MM.1S (cell line): ENCODE measurements around the gene HYPK.

Experiments
- DNase-seq: peaks from one replicate; pipeline ENCODE4 v3.0.0-alpha.2; 2015
- H2AFZ ChIP-seq: fragments of 300-600 bp; sonication (generic); 2 replicates; pipeline ENCODE4 v1.6.0; 2016; ENCODE audit warnings: antibody characterized with exemption, low read length
- H3F3A ChIP-seq: fragments of 300-600 bp; sonication (generic); 2 replicates; pipeline ENCODE4 v1.6.1; 2016; ENCODE audit warnings: mild to moderate bottlenecking, antibody characterized with exemption, low read length, moderate library complexity, mixed read lengths; ENCODE audit not compliant: insufficient read depth
- H3K27ac ChIP-seq: fragments of 300-600 bp; sonication (generic); 2 replicates; pipeline ENCODE4 v1.5.1; 2016; ENCODE audit warnings: mild to moderate bottlenecking, low read length
- H3K27me3 ChIP-seq: fragments of 300-600 bp; sonication (generic); replicated peaks from 2 replicates; pipeline ENCODE4 v1.6.0; 2016; ENCODE audit warnings: low read length; ENCODE audit not compliant: insufficient read depth
- H3K36me3 ChIP-seq: fragments of 300-600 bp; sonication (generic); replicated peaks from 2 replicates; pipeline ENCODE4 v1.6.1; 2016; ENCODE audit warnings: mild to moderate bottlenecking, low read length, mixed read lengths; ENCODE audit not compliant: insufficient read depth
- H3K4me1 ChIP-seq: fragments of 300-600 bp; sonication (generic); 2 replicates; pipeline ENCODE4 v1.6.1; 2016; ENCODE audit warnings: low read length, mixed read lengths
- H3K4me2 ChIP-seq: fragments of 300-600 bp; sonication (generic); 2 replicates; pipeline ENCODE4 v1.6.0; 2016; ENCODE audit warnings: low read depth, low read length
- H3K4me3 ChIP-seq: fragments of 300-600 bp; sonication (generic); 2 replicates; pipeline ENCODE4 v1.5.1; 2016; ENCODE audit warnings: low read length, mixed read lengths
- H3K79me2 ChIP-seq: fragments of 300-600 bp; sonication (generic); 2 replicates; pipeline ENCODE4 v1.6.1; 2016; ENCODE audit warnings: mixed run types, low read length, mixed read lengths
- H3K9ac ChIP-seq: fragments of 300-600 bp; sonication (generic); 2 replicates; pipeline ENCODE4 v1.6.1; 2016; ENCODE audit warnings: low read length, mixed read lengths
- H3K9me2 ChIP-seq: fragments of 300-600 bp; sonication (generic); replicated peaks from 2 replicates; pipeline ENCODE4 v1.6.1; 2016; ENCODE audit warnings: mild to moderate bottlenecking, low read length, mixed read lengths; ENCODE audit not compliant: insufficient read depth
- H3K9me3 ChIP-seq: fragments of 300-600 bp; sonication (generic); replicated peaks from 2 replicates; pipeline ENCODE4 v1.6.1; 2016; ENCODE audit warnings: mild to moderate bottlenecking, low read length, mixed read lengths; ENCODE audit not compliant: insufficient read depth
- H4K20me1 ChIP-seq: fragments of 300-600 bp; sonication (generic); 2 replicates; pipeline ENCODE4 v1.6.1; 2016; ENCODE audit warnings: mild to moderate bottlenecking, low read length, moderate library complexity, mixed read lengths; ENCODE audit not compliant: insufficient read depth
- CTCF ChIP-seq: fragments of 300-600 bp; sonication (generic); IDR thresholded peaks from 2 replicates; pipeline ENCODE4 v1.5.1; 2016; ENCODE audit warnings: antibody characterized with exemption, low read length, mixed read lengths
- EZH2 ChIP-seq: fragments of 300-600 bp; sonication (generic); optimal IDR thresholded peaks from 2 replicates; pipeline ENCODE3; 2017; ENCODE audit warnings: low read depth, mild to moderate bottlenecking, antibody characterized with exemption, low read length, mixed read lengths
- EZH2phosphoT487 ChIP-seq: fragments of 300-600 bp; sonication (generic); IDR thresholded peaks from 2 replicates; pipeline ENCODE4 v1.6.1; 2018; ENCODE audit warnings: antibody characterized with exemption, low read length

Gene HYPK

GRCh38 chr15:43772624-43773023, 27.8 kb upstream of the HYPK start:
- Histone ChIP-seq H2AFZ (no peak overlapping the region), H4K20me1 (no peaks in the 10 kb centered on the region; the same call in 1 of the 2 replicates), H3K4me1 (peaks cover 2% of the 10 kb centered on the region; the same call in 1 of the 2 replicates), H3K4me2 (no peak overlapping the region), H3K9me3 (no peaks in the 10 kb centered on the region), H3K9me2 (no peaks in the 10 kb centered on the region), H3K79me2 (no peaks in the 10 kb centered on the region), H3F3A (peaks cover 16% of the 10 kb centered on the region; the same call in 1 of the 2 replicates), H3K27me3 (no peaks in the 10 kb centered on the region), H3K36me3 (peaks cover 12% of the 10 kb centered on the region), H3K9ac (no peak overlapping the region), H3K4me3 (no peak overlapping the region), H3K27ac (no peak overlapping the region)
- TF ChIP-seq EZH2 (no peak), CTCF (no peak)
- no peak for DNase-seq

- H2AFZ ChIP-seq: no peak overlapping the region
- H3K4me2 ChIP-seq: no peak overlapping the region
- H3K4me3 ChIP-seq: no peak overlapping the region
- H3K27me3 ChIP-seq: peaks cover 9% of the 10 kb centered on the region
- H3F3A ChIP-seq: peaks cover 16% of the 10 kb centered on the region; the same call in 1 of the 2 replicates
- H3K9me3 ChIP-seq: no peaks in the 10 kb centered on the region
- H3K4me1 ChIP-seq: peaks cover 3% of the 10 kb centered on the region; the same call in 1 of the 2 replicates
- TF ChIP-seq CTCF (no peak), EZH2phosphoT487 (no peak), EZH2 (no peak)
- DNase-seq: no peak
- H3K79me2 ChIP-seq: no peaks in the 10 kb centered on the region
- no peak overlapping the region for H3K27ac ChIP-seq
- no peak overlapping the region for H3K9ac ChIP-seq
- no peaks in the 10 kb centered on the region for H3K9me2 ChIP-seq
- H3K36me3 ChIP-seq: peaks cover 12% of the 10 kb centered on the region
- no peaks in the 10 kb centered on the region; the same call in 1 of the 2 replicates for H4K20me1 ChIP-seq
These were observed 26.3 kb upstream of the HYPK start for GRCh38 chr15:43774062-43774461.

GRCh38 chr15:43775411-43775965, 24.9 kb upstream of the HYPK start:
- no peak for DNase-seq
- Histone ChIP-seq H3K4me2 (no peak overlapping the region), H3K79me2 (no peaks in the 10 kb centered on the region), H3K4me1 (peaks cover 3% of the 10 kb centered on the region; the same call in 1 of the 2 replicates), H3K9me3 (no peaks in the 10 kb centered on the region), H3K36me3 (peaks cover 9% of the 10 kb centered on the region), H3K9ac (no peak overlapping the region), H3K27ac (no peak overlapping the region), H3K27me3 (peaks cover 21% of the 10 kb centered on the region), H4K20me1 (no peaks in the 10 kb centered on the region; the same call in 1 of the 2 replicates), H3F3A (peaks cover 16% of the 10 kb centered on the region; the same call in 1 of the 2 replicates), H3K9me2 (no peaks in the 10 kb centered on the region), H2AFZ (no peak overlapping the region), H3K4me3 (no peak overlapping the region)
- TF ChIP-seq EZH2phosphoT487 (no peak), EZH2 (no peak), CTCF (peak; percentile 17; the same call in 1 of the 2 replicates)
